Measurements from ENCODE around the gene ANKS1A.

Gene ANKS1A

GRCh38 chr6:35014786-35015185 lies 125.7 kb downstream of the ANKS1A start:
- H3K36me3 ChIP-seq (ENCODE audit: insufficient read depth, low read length) = peaks cover 14% of the 10 kb centered on the region
- no peak overlapping the region for H3K9ac ChIP-seq (ENCODE audit: low read depth, low read length)
- 93% methylated on average over 3 of the region's 3 CpGs for WGBS

GRCh38 chr6:35015476-35015875 lies 126.4 kb downstream of the ANKS1A start:
- H3K9me3 ChIP-seq (ENCODE audit: insufficient read depth, low read depth, low read length) = no peaks in the 10 kb centered on the region
- H3K27ac ChIP-seq (ENCODE audit: low read depth, low read length) = no peak overlapping the region
- H3K4me3 ChIP-seq (ENCODE audit: low read length) = no peak overlapping the region
- H3K4me1 ChIP-seq (ENCODE audit: insufficient read depth, low read length) = 0 out of 2 replicates have a peak, but pooled peaks cover under 1% of the 10 kb centered on the region
- H3K36me3 ChIP-seq (ENCODE audit: insufficient read depth, low read length) = peaks cover 14% of the 10 kb centered on the region
- 90% methylated on average over 4 of the region's 4 CpGs for WGBS
- H3K27me3 ChIP-seq (ENCODE audit: insufficient read depth, low read length) = no peaks in the 10 kb centered on the region
- no peak overlapping the region for H3K9ac ChIP-seq (ENCODE audit: low read depth, low read length)

More at GRCh38 chr6:35014786-35015185, 125.7 kb downstream of the ANKS1A start:
- H3K27me3 ChIP-seq (ENCODE audit: insufficient read depth, low read length) = no peaks in the 10 kb centered on the region
- no peak overlapping the region for H3K4me3 ChIP-seq (ENCODE audit: low read length)
- no peaks in the 10 kb centered on the region for H3K9me3 ChIP-seq (ENCODE audit: insufficient read depth, low read depth, low read length)
- no peaks in the 10 kb centered on the region for H3K4me1 ChIP-seq (ENCODE audit: insufficient read depth, low read length)
- no peak overlapping the region for H3K27ac ChIP-seq (ENCODE audit: low read depth, low read length)

GRCh38 chr6:35015996-35016395 lies 126.9 kb downstream of the ANKS1A start:
- 0% methylated on average over 1 of the region's 1 CpG for WGBS
- Histone ChIP-seq H3K4me1 (ENCODE audit: insufficient read depth, low read length) (peaks cover 6% of the 10 kb centered on the region; the same call in 1 of the 2 replicates), H3K9me3 (ENCODE audit: insufficient read depth, low read depth, low read length) (no peaks in the 10 kb centered on the region), H3K36me3 (ENCODE audit: insufficient read depth, low read length) (peaks cover 14% of the 10 kb centered on the region), H3K4me3 (ENCODE audit: low read length) (no peak overlapping the region), H3K27ac (ENCODE audit: low read depth, low read length) (no peak overlapping the region), H3K9ac (ENCODE audit: low read depth, low read length) (no peak overlapping the region), H3K27me3 (ENCODE audit: insufficient read depth, low read length) (no peaks in the 10 kb centered on the region)

GRCh38 chr6:35016502-35017321 lies 127.7 kb downstream of the ANKS1A start:
- Histone ChIP-seq H3K27me3 (ENCODE audit: insufficient read depth, low read length) (no peaks in the 10 kb centered on the region), H3K36me3 (ENCODE audit: insufficient read depth, low read length) (peaks cover 14% of the 10 kb centered on the region), H3K27ac (ENCODE audit: low read depth, low read length) (no peak overlapping the region), H3K4me3 (ENCODE audit: low read length) (no peak overlapping the region), H3K9ac (ENCODE audit: low read depth, low read length) (no peak overlapping the region), H3K9me3 (ENCODE audit: insufficient read depth, low read depth, low read length) (no peaks in the 10 kb centered on the region), H3K4me1 (ENCODE audit: insufficient read depth, low read length) (peaks cover 11% of the 10 kb centered on the region; the same call in 1 of the 2 replicates)
- 91% methylated on average over 11 of the region's 11 CpGs for WGBS

- no peak overlapping the region for H3K4me3 ChIP-seq (ENCODE audit: low read length)
- H3K4me1 ChIP-seq (ENCODE audit: insufficient read depth, low read length) = peaks cover 20% of the 10 kb centered on the region
- H3K9me3 ChIP-seq (ENCODE audit: insufficient read depth, low read depth, low read length) = no peaks in the 10 kb centered on the region
- no peak overlapping the region for H3K27ac ChIP-seq (ENCODE audit: low read depth, low read length)
- H3K9ac ChIP-seq (ENCODE audit: low read depth, low read length) = no peak overlapping the region
- WGBS = 94% methylated on average over 28 of the region's 28 CpGs
- peaks cover 14% of the 10 kb centered on the region for H3K36me3 ChIP-seq (ENCODE audit: insufficient read depth, low read length)
- H3K27me3 ChIP-seq (ENCODE audit: insufficient read depth, low read length) = no peaks in the 10 kb centered on the region
These were observed 128.5 kb downstream of the ANKS1A start for GRCh38 chr6:35017411-35018181.

- 93% methylated on average over 3 of the region's 3 CpGs for WGBS
- Histone ChIP-seq H3K9ac (ENCODE audit: low read depth, low read length) (no peak overlapping the region), H3K9me3 (ENCODE audit: insufficient read depth, low read depth, low read length) (no peaks in the 10 kb centered on the region), H3K27ac (ENCODE audit: low read depth, low read length) (no peak overlapping the region), H3K36me3 (ENCODE audit: insufficient read depth, low read length) (peaks cover 14% of the 10 kb centered on the region), H3K4me3 (ENCODE audit: low read length) (no peak overlapping the region), H3K4me1 (ENCODE audit: insufficient read depth, low read length) (peaks cover 25% of the 10 kb centered on the region), H3K27me3 (ENCODE audit: insufficient read depth, low read length) (no peaks in the 10 kb centered on the region)
These were observed 129.1 kb downstream of the ANKS1A start for GRCh38 chr6:35018182-35018519.

- H3K36me3 ChIP-seq (ENCODE audit: insufficient read depth, low read length) = peaks cover 14% of the 10 kb centered on the region
These were observed 129.7 kb downstream of the ANKS1A start for GRCh38 chr6:35018746-35019145.

GRCh38 chr6:35019171-35019570 lies 130.1 kb downstream of the ANKS1A start:
- H3K27ac ChIP-seq (ENCODE audit: low read depth, low read length) = no peak overlapping the region
- no peak overlapping the region for H3K9ac ChIP-seq (ENCODE audit: low read depth, low read length)
- H3K9me3 ChIP-seq (ENCODE audit: insufficient read depth, low read depth, low read length) = no peaks in the 10 kb centered on the region
- no peaks in the 10 kb centered on the region for H3K27me3 ChIP-seq (ENCODE audit: insufficient read depth, low read length)
- peaks cover 35% of the 10 kb centered on the region for H3K4me1 ChIP-seq (ENCODE audit: insufficient read depth, low read length)
- 90% methylated on average over 1 of the region's 1 CpG for WGBS
- H3K36me3 ChIP-seq (ENCODE audit: insufficient read depth, low read length) = peaks cover 14% of the 10 kb centered on the region
- H3K4me3 ChIP-seq (ENCODE audit: low read length) = no peak overlapping the region

More at GRCh38 chr6:35018746-35019145, 129.7 kb downstream of the ANKS1A start:
- Histone ChIP-seq H3K9ac (ENCODE audit: low read depth, low read length) (no peak overlapping the region), H3K4me1 (ENCODE audit: insufficient read depth, low read length) (peaks cover 31% of the 10 kb centered on the region), H3K9me3 (ENCODE audit: insufficient read depth, low read depth, low read length) (no peaks in the 10 kb centered on the region), H3K27me3 (ENCODE audit: insufficient read depth, low read length) (no peaks in the 10 kb centered on the region), H3K27ac (ENCODE audit: low read depth, low read length) (no peak overlapping the region), H3K4me3 (ENCODE audit: low read length) (no peak overlapping the region)
- 79% methylated on average over 2 of the region's 2 CpGs for WGBS

- Histone ChIP-seq H3K27ac (ENCODE audit: low read depth, low read length) (no peak overlapping the region), H3K4me3 (ENCODE audit: low read length) (no peak overlapping the region), H3K9ac (ENCODE audit: low read depth, low read length) (no peak overlapping the region), H3K36me3 (ENCODE audit: insufficient read depth, low read length) (peaks cover 14% of the 10 kb centered on the region), H3K9me3 (ENCODE audit: insufficient read depth, low read depth, low read length) (no peaks in the 10 kb centered on the region), H3K27me3 (ENCODE audit: insufficient read depth, low read length) (no peaks in the 10 kb centered on the region), H3K4me1 (ENCODE audit: insufficient read depth, low read length) (peaks cover 42% of the 10 kb centered on the region)
- 96% methylated on average over 4 of the region's 4 CpGs for WGBS
These were observed 130.8 kb downstream of the ANKS1A start for GRCh38 chr6:35019831-35020230.

- 43% methylated on average over 3 of the region's 3 CpGs for WGBS
- Histone ChIP-seq H3K27me3 (ENCODE audit: insufficient read depth, low read length) (no peaks in the 10 kb centered on the region), H3K27ac (ENCODE audit: low read depth, low read length) (0 out of 2 replicates have a peak overlapping the region, but pooled peaks have one; percentile 12), H3K36me3 (ENCODE audit: insufficient read depth, low read length) (peaks cover 14% of the 10 kb centered on the region), H3K4me1 (ENCODE audit: insufficient read depth, low read length) (peaks cover 54% of the 10 kb centered on the region), H3K9me3 (ENCODE audit: insufficient read depth, low read depth, low read length) (no peaks in the 10 kb centered on the region), H3K9ac (ENCODE audit: low read depth, low read length) (no peak overlapping the region), H3K4me3 (ENCODE audit: low read length) (no peak overlapping the region)
These were observed 131.9 kb downstream of the ANKS1A start for GRCh38 chr6:35021004-35021403.
